D721Med (cell line): ENCODE data around the gene MYO6.
"Not testable (repeated sequence)": the region's sequence is repeated elsewhere in the genome, so short reads cannot be mapped to it uniquely, and the experiment has no call there.

ENCODE experiments used
- DNase-seq: peaks from one replicate; pipeline ENCODE4 v3.0.0; 2011; ENCODE audit warnings: low spot score; ENCODE audit not compliant: insufficient read length
- FAIRE-seq: peaks from 2 replicates; lab custom pipeline; 2011; peaks lifted over from hg19 to GRCh38; lab: Jason Lieb, UNC
- TF ChIP-seq, protein P1 (sequence below): IDR thresholded peaks from 2 replicates; pipeline ENCODE4 v1.5.1; 2012; ENCODE audit warnings: mild to moderate bottlenecking, control low read depth; ENCODE audit not compliant: insufficient read depth; ENCODE audit errors: missing control alignments

Gene MYO6

DNA sequence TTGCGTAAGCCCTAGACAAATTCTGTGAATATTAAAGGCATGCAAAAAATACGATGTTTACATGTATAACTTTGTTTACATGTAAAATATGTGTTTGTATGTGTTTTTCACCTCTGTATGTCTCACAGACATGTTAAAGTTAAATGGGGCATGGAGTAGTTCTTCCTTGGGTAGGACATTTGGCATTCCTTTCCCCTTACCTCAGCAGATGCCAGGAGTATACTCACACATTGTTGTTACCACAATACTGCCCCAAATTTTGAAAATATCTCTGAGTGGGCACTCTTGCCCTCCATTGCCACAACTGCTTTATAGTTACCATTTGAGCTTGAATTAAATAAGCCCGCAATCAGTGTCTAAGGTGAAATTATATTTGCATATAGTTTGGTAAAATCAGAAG lies 147.5 kb downstream of the MYO6 start:
- TF ChIP-seq, protein P1, sequence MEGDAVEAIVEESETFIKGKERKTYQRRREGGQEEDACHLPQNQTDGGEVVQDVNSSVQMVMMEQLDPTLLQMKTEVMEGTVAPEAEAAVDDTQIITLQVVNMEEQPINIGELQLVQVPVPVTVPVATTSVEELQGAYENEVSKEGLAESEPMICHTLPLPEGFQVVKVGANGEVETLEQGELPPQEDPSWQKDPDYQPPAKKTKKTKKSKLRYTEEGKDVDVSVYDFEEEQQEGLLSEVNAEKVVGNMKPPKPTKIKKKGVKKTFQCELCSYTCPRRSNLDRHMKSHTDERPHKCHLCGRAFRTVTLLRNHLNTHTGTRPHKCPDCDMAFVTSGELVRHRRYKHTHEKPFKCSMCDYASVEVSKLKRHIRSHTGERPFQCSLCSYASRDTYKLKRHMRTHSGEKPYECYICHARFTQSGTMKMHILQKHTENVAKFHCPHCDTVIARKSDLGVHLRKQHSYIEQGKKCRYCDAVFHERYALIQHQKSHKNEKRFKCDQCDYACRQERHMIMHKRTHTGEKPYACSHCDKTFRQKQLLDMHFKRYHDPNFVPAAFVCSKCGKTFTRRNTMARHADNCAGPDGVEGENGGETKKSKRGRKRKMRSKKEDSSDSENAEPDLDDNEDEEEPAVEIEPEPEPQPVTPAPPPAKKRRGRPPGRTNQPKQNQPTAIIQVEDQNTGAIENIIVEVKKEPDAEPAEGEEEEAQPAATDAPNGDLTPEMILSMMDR, result no peak
- FAIRE-seq, result peak; percentile 6
- no peak for DNase-seq

DNA sequence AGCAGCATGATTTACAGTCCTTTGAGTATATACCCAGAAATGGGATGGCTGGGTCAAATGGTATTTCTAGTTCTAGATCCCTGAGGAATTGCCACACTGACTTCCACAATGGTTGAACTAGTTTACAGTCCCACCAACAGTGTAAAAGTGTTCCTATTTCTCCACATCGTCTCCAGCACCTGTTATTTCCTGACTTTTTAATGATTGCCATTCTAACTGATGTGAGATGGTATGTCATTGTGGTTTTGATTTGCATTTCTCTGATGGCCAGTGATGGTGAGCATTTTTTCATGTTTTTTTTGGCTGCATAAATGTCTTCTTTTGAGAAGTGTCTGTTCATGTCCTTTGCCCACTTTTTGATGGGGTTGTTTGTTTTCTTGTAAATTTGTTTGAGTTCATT lies 151.2 kb downstream of the MYO6 start:
- not testable (repeated sequence) for FAIRE-seq, DNase-seq

DNA sequence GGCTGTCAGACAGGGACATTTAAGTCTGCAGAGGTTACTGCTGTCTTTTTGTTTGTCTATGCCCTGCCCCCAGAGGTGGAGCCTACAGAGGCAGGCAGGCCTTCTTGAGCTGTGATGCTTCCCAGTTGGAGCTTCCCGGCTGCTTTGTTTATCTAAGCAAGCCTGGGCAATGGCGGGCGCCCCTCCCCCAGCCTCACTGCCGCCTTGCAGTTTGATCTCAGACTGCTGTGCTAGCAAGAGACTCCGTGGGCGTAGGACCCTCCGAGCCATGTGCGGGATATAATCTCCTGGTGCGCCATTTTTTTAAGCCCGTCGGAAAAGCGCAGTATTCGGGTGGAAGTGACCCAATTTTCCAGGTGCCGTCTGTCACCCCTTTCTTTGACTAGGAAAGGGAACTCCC lies 156.1 kb downstream of the MYO6 start:
- not testable (repeated sequence) for FAIRE-seq, DNase-seq

DNA sequence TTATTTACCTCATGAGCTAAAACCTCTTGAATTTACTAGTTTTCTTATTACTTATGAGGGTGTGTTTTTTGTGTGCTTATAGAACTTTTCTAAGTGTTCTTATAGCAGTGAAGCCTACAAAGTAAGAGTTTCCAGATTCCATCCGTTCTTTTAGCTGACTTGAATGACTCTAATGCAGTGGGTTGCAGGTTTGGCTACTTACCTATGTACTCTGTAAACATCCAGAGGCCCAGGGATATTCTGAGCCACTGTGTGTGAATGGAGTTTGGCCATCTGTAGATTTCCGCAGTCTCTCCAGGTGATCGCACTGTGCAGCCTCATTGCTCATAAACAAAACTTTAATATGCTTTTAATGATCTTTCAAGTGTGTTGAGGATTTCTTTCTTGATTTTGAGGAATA lies 157.8 kb downstream of the MYO6 start:
- FAIRE-seq, result no peak
- TF ChIP-seq, protein P1, result no peak
- DNase-seq, result no peak

DNA sequence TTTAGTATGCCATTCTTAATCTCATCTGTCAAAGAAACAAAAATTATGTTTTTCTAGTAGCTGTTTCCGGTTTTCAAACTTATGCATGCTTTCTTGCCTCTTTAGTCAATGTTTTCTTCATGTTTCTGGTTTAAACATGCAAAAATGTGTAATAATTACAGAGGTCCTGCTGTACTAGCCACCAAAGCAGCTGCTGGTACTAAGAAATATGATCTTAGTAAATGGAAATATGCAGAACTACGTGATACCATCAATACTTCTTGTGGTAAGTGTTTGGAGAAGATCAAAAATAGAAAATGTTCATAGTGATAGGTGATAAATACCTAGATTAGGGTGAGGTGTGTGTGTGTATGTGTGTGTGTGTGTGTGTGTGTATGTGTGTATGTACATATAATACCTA lies 158.4 kb downstream of the MYO6 start:
- DNase-seq, result no peak
- TF ChIP-seq, protein P1, result no peak
- no peak for FAIRE-seq

DNA sequence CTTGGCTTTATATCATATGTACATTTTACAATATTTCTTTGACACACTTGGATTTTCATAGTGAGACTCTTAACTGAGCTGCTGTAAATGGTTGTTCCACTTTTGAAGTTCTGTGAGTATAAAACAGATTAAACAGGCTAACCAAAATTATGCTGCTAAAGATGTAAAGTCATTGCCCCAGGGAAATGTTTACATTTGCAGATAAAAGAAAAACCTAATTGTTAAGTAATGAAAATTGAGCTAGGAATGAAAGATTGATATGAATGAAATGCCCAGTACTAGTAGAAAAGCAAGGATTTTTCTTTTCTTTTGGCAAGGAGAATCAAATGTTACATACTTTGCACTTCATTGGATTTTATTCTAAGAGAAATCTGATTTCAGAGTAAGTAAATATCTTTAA lies 164.0 kb downstream of the MYO6 start:
- TF ChIP-seq, protein P1, result no peak
- FAIRE-seq (no peak), DNase-seq (no peak)

DNA sequence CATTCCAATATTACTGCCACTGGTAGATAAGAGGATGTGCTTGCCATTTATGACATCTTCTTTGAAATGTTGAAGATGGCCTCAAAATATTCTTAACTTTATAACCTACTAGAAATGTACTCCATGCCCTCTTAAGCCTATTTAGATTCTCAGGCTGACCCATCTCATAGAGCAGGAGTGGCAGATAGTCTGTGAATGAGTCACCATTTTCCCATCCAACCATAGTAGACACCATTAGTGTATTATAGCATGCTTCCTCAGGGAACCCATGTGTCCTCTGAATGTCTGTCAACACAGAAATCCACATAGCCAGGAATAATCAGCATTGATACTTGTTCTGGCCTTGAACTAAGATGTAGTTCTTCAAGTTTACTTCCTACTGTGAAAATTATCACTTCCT lies 173.2 kb downstream of the MYO6 start:
- no peak for DNase-seq
- TF ChIP-seq, protein P1, result no peak
- FAIRE-seq, result no peak

DNA sequence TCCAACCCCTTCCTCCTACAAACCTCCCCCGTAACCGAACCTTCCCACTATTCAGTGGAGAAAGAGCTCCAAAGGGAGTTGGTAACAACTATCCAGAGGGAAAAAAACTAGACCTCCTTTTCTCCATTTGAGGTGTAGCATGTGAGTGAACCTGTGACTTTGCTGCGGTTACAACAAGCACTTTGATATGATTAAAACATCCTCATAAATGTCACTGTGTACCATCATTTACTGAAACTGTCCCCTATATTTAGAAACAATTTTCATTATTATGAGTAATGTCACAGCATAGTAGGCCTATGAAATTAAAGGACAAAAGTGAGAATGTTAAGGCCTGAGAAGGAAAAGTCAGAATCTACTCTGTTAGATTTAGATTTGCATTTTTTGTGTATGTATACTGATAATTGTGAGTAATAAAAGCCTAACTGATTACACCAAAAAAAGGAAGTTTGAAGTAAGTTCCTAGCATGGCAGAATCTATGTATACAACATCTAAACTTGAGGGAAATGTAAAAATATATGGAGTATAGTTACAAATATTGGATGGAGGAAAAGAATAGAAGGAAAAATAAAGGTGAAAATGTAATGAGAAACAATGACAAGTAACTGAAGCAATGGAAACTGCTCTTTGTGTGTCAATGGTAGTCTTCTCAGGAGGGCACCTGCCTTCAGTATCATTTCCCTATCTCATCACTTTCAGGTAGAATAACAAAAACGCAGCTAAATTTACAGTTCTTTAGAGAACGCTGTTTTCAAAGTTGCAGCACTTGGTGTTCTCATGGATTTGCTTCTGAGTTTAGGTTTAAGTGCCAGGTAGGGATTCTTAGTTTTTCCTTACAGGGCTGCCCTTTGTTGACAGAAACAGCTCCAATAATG lies 177.5 kb downstream of the MYO6 start:
- DNase-seq (no peak), FAIRE-seq (no peak)
- TF ChIP-seq, protein P1, result no peak
